ENCODE measurements around the gene RPN1. TPM values are rescaled to one million over a fixed set of nuclear protein-coding genes. Genes with fewer than 3 reads are reported as not detected.

The RPN1 gene
- total RNA-seq, 2 donors from 2014 or later = 126 to 133 TPM

Other genes starting within 250 kb of the RPN1 start
- not detected for gene DNAJB8, start 183.9 kb downstream of the RPN1 start, total RNA-seq
- gene GATA2, start 157.6 kb downstream of the RPN1 start, total RNA-seq = 10 to 100 TPM; 11.7 to 12.9 TPM
- gene RAB7A, start 75.4 kb upstream of the RPN1 start, total RNA-seq = 10 to 100 TPM; 45.7 to 64.9 TPM
- gene ACAD9, start 228.8 kb upstream of the RPN1 start, total RNA-seq = 10 to 100 TPM; 22.8 to 46.5 TPM